Measurements from ENCODE around the gene KCNJ6.

GRCh38 chr21:37587635-37588177 lies 328.6 kb downstream of the KCNJ6 start:
- TF ChIP-seq CTCF (IDR thresholded peaks at IDR 0.05; ENCODE audit: low read depth, low read length, missing input control) = no peak
- TF ChIP-seq GABPA (IDR thresholded peaks at IDR 0.05 in 1 of 2, conservative IDR thresholded peaks at IDR 0.05 in 1 of 2) = no peak
- no peak for TF ChIP-seq JUND (IDR thresholded peaks at IDR 0.05)
- no peak for TF ChIP-seq REST (IDR thresholded peaks at IDR 0.05)
- TF ChIP-seq RAD21 (IDR thresholded peaks at IDR 0.05) = no peak
- TF ChIP-seq TAF1 (conservative IDR thresholded peaks at IDR 0.05) = no peak
- no peak for TF ChIP-seq EGR1 (IDR thresholded peaks at IDR 0.05; ENCODE audit: low read depth in 2 of 2)
- TF ChIP-seq MAX (IDR thresholded peaks at IDR 0.05) = no peak
- no peak for TF ChIP-seq SP1 (IDR thresholded peaks at IDR 0.05)
- TF ChIP-seq YY1 (IDR thresholded peaks at IDR 0.05) = no peak
- no peak for TF ChIP-seq FOXA1 (IDR thresholded peaks at IDR 0.05)

All from liver (tissue), 3 donors.